Pulmonary artery endothelial cell (primary cell): ENCODE results near the gene CDR2L. TPM values are rescaled to one million over a fixed set of nuclear protein-coding genes. Genes with fewer than 3 reads are reported as not detected.
A peak's percentile ranks its signal among the peaks of the same experiment; 100 is the strongest.

Experiments
- DNase-seq: peaks from one replicate; pipeline ENCODE4 v3.0.0-alpha.2; 2011; ENCODE audit warnings: low read depth, low spot score
- total RNA-seq: library from RNA; depleted of rRNA; stranded (reverse); fragments of >200 nt; gene quantifications from 2 replicates; pipeline ENCODE4 v1.2.3, GENCODE V29; 2014

Gene CDR2L
- total RNA-seq: 13.4 and 15.7 TPM in 2 replicates

GRCh38 chr17:74987418-74987908, at the start of gene CDR2L:
Gene CDR2L (plus strand): TSS chr17:74987632. CDS start chr17:74988044, 412 bp downstream.
- peak; percentile 76 for DNase-seq

GRCh38 chr17:74938194-74938950, 49.1 kb upstream of the CDR2L start:
- no peak for DNase-seq

GRCh38 chr17:74939534-74939933, 47.9 kb upstream of the CDR2L start:
- DNase-seq: no peak

- no peak for DNase-seq
Measured at GRCh38 chr17:74941128-74941725, 46.2 kb upstream of the CDR2L start.

GRCh38 chr17:74943808-74944522, 43.5 kb upstream of the CDR2L start:
- DNase-seq: no peak

- DNase-seq: no peak
Measured at GRCh38 chr17:74945543-74945942, 41.9 kb upstream of the CDR2L start.

GRCh38 chr17:74946641-74947040, 40.8 kb upstream of the CDR2L start:
- DNase-seq: no peak

GRCh38 chr17:74947041-74947754, 40.2 kb upstream of the CDR2L start:
- no peak for DNase-seq

GRCh38 chr17:74949455-74950115, 37.8 kb upstream of the CDR2L start:
- DNase-seq: no peak

GRCh38 chr17:74950207-74950606, 37.2 kb upstream of the CDR2L start:
- no peak for DNase-seq

GRCh38 chr17:74951065-74951464, 36.4 kb upstream of the CDR2L start:
- no peak for DNase-seq

GRCh38 chr17:74951680-74952421, 35.6 kb upstream of the CDR2L start:
- DNase-seq: no peak

GRCh38 chr17:74952431-74953133, 34.9 kb upstream of the CDR2L start:
- DNase-seq: no peak

GRCh38 chr17:74953134-74953687, 34.2 kb upstream of the CDR2L start:
- DNase-seq: no peak

- no peak for DNase-seq
Measured at GRCh38 chr17:74954115-74954514, 33.3 kb upstream of the CDR2L start.

- DNase-seq: no peak
Measured at GRCh38 chr17:74954665-74955421, 32.6 kb upstream of the CDR2L start.

- DNase-seq: no peak
Measured at GRCh38 chr17:74956093-74956492, 31.3 kb upstream of the CDR2L start.

GRCh38 chr17:74957935-74958740, 29.3 kb upstream of the CDR2L start:
- DNase-seq: no peak
